OCI-LY7 (cell line): ENCODE results near the gene MEF2D. TPM values are rescaled to one million over a fixed set of nuclear protein-coding genes. Genes with fewer than 3 reads are reported as not detected.

Experiments used
- BruUV-seq: library from RNA; stranded (reverse); fragments of 400-500 nt; replicated peaks from 2 replicates; lab custom pipeline; 2021; lab: Mats Ljungman, UMichigan
- CTCF ChIA-PET: fragments of 300-600 bp; sonication (Branson Sonifier 250); formaldehyde crosslinking; loops from one replicate; lab custom pipeline; 2022; ENCODE audit warnings: antibody characterized with exemption; ENCODE audit not compliant: unreplicated experiment; lab: Charles Lee
- POLR2A ChIA-PET: fragments of 300-600 bp; sonication (Branson Sonifier 250); formaldehyde crosslinking; loops from one replicate; lab custom pipeline; 2022; ENCODE audit warnings: antibody characterized with exemption; lab: Charles Lee
- DNase-seq: peaks from one replicate; pipeline ENCODE4 v3.0.0-alpha.2; 2015; ENCODE audit warnings: low spot score
- H2AFZ ChIP-seq: fragments of 200-600 bp; sonication (generic), shearing (Covaris generic); 2 replicates; pipeline ENCODE4 v1.6.1; 2014; ENCODE audit warnings: mild to moderate bottlenecking, antibody characterized with exemption, low read length, moderate library complexity
- H3K27ac ChIP-seq: fragments of 200-600 bp; sonication (generic); 2 replicates; pipeline ENCODE4 v1.5.1; 2014; ENCODE audit warnings: mixed run types, low read depth, mild to moderate bottlenecking, moderate library complexity, low read length, inconsistent platforms; ENCODE audit not compliant: poor library complexity, severe bottlenecking
- H3K36me3 ChIP-seq: fragments of 200-600 bp; sonication (generic); 2 replicates; pipeline ENCODE4 v1.6.1; 2014; ENCODE audit warnings: mild to moderate bottlenecking, antibody characterized with exemption, low read length, moderate library complexity, mixed read lengths; ENCODE audit not compliant: insufficient read depth
- H3K4me1 ChIP-seq: fragments of 200-600 bp; sonication (generic); 2 replicates; pipeline ENCODE4 v1.5.1; 2014; ENCODE audit warnings: mild to moderate bottlenecking, low read length; ENCODE audit not compliant: insufficient read depth, poor library complexity, severe bottlenecking
- H3K4me2 ChIP-seq: fragments of 200-600 bp; sonication (generic); 2 replicates; pipeline ENCODE4 v1.6.1; 2014; ENCODE audit warnings: mild to moderate bottlenecking, low read length
- H3K4me3 ChIP-seq: fragments of 200-600 bp; sonication (generic); 2 replicates; pipeline ENCODE4 v1.5.1; 2014; ENCODE audit warnings: mild to moderate bottlenecking, low read depth, low read length; ENCODE audit not compliant: poor library complexity, severe bottlenecking
- H3K79me2 ChIP-seq: fragments of 200-600 bp; sonication (generic); 2 replicates; pipeline ENCODE4 v1.6.1; 2016; ENCODE audit warnings: low read depth, mild to moderate bottlenecking, low read length, moderate library complexity, mixed read lengths; ENCODE audit not compliant: insufficient read depth
- H3K9me2 ChIP-seq: fragments of 200-600 bp; sonication (generic); 2 replicates; pipeline ENCODE4 v1.6.1; 2016; ENCODE audit warnings: mild to moderate bottlenecking, low read length, mixed read lengths; ENCODE audit not compliant: insufficient read depth
- H3K9me3 ChIP-seq: fragments of 200-600 bp; sonication (generic); 2 replicates; pipeline ENCODE4 v1.6.1; 2014; ENCODE audit warnings: mild to moderate bottlenecking, mixed run types, low read length, mixed read lengths
- H4K20me1 ChIP-seq: fragments of 200-600 bp; sonication (generic); 2 replicates; pipeline ENCODE4 v1.6.1; 2014; ENCODE audit warnings: mild to moderate bottlenecking, antibody characterized with exemption, low read length, moderate library complexity, mixed read lengths; ENCODE audit not compliant: insufficient read depth
- CTCF ChIP-seq: fragments of 200-600 bp; sonication (generic); conservative IDR thresholded peaks from 2 replicates; pipeline ENCODE4 v1.5.1; 2014; ENCODE audit warnings: mild to moderate bottlenecking, antibody characterized with exemption, low read length, moderate library complexity, mixed read lengths
- EZH2phosphoT487 ChIP-seq: fragments of 200-600 bp; sonication (generic); IDR thresholded peaks from 2 replicates; pipeline ENCODE4 v1.6.1; 2018; ENCODE audit warnings: low read depth, borderline replicate concordance, mild to moderate bottlenecking, mixed run types, antibody characterized with exemption, low read length, moderate library complexity, mixed read lengths
- intact Hi-C: fragments of 100-400 bp; cut with micrococcal nuclease; formaldehyde crosslinking; loops from one replicate; pipeline ENCODE4 v1.10.0; 2022; ENCODE audit not compliant: unreplicated experiment
- total RNA-seq, 2 experiments: library from RNA; depleted of rRNA in 1 of 2; stranded (reverse); fragments of >200 nt in 1 of 2; shearing (Covaris generic) in 1 of 2; gene quantifications; 2 replicates each; pipeline ENCODE4 v1.2.3, GENCODE V29; 2014 to 2022

The MEF2D gene
- total RNA-seq, 2 experiments from 2014 or later: 42.7 to 92.3 TPM

DNA sequence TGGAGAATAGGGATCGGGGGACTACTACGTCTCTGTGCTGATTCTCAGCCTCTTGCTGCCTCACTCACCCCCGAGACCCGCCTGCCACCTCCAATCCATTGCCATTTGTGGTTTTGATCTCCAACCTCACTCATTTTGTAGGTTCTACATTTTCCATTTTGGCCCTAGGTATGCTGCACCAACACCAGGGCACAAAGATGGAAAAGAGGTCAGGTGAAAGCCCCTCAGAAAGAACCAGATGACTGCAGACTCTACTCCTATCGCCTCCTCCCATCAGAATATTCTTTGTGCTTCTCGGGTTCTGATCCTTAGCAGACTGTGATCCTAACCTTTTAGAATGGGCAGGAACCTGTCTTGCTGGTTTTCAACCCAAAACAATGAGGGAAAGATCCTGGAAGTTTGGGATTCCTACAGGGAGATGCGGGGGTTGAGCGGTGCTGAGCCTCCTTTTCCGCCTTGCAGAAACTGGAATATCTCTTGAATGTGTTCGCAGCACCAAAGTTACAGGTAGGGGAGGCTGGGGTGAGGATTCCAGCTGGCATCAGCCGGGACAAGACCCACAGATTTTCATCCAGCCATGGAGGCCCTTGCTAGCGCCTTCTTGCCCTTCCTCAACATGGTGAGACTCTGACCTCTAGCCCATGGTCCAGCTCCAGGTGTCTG is 78.5 kb downstream of the MEF2D start:
- no peak overlapping the region for H2AFZ ChIP-seq
- H3K79me2 ChIP-seq: no peaks in the 10 kb centered on the region
- DNase-seq: no peak
- TF ChIP-seq EZH2phosphoT487 (0 out of 2 replicates have a peak, but pooled peaks have one; percentile 27), CTCF (no peak)
- no TSS peak for BruUV-seq
- H3K9me2 ChIP-seq: no peaks in the 10 kb centered on the region
- no peaks in the 10 kb centered on the region for H3K9me3 ChIP-seq
- no peaks in the 10 kb centered on the region for H3K36me3 ChIP-seq
- ChIA-PET POLR2A (interaction anchor here (0.5 to 0.6 kb wide), 2 partner anchors 48 to 283 kb away, joined by 3 to 4 read pairs; no protein-coding TSS in a partner anchor), CTCF (no interaction called here)
- H3K4me2 ChIP-seq: peak overlapping the region; percentile 62
- intact Hi-C loops: no loop called here
- peak overlapping the region; percentile 34 for H3K4me3 ChIP-seq
- H3K4me1 ChIP-seq: peaks cover 16% of the 10 kb centered on the region
- no peaks in the 10 kb centered on the region for H4K20me1 ChIP-seq
- H3K27ac ChIP-seq: no peak overlapping the region

- CTCF ChIA-PET: no interaction called here
- TF ChIP-seq EZH2phosphoT487: no peak
- no peak for TF ChIP-seq CTCF
Measured at GRCh38 chr1:156421062-156421938, 79.3 kb downstream of the MEF2D start.

More at GRCh38 chr1:156421062-156421938, 79.3 kb downstream of the MEF2D start:
- no peaks in the 10 kb centered on the region for H3K79me2 ChIP-seq
- H3K27ac ChIP-seq: no peak overlapping the region
- no peaks in the 10 kb centered on the region for H3K9me3 ChIP-seq
- intact Hi-C loops: no loop called here
- no TSS peak for BruUV-seq
- H4K20me1 ChIP-seq: no peaks in the 10 kb centered on the region; the same call in 1 of the 2 replicates
- POLR2A ChIA-PET: interaction anchor here (0.6 kb wide), 1 partner anchor 282 kb away, joined by 3 read pairs; no protein-coding TSS in a partner anchor
- peak overlapping the region; percentile 62 for H3K4me2 ChIP-seq
- H3K4me1 ChIP-seq: peaks cover 16% of the 10 kb centered on the region
- H3K36me3 ChIP-seq: no peaks in the 10 kb centered on the region
- H3K9me2 ChIP-seq: no peaks in the 10 kb centered on the region
- H2AFZ ChIP-seq: no peak overlapping the region
- peak overlapping the region; percentile 34 for H3K4me3 ChIP-seq
- DNase-seq: peak; percentile 79
